Gastroesophageal sphincter (tissue), 4 donors: ENCODE data around the gene SRPRA. TPM values are rescaled to one million over a fixed set of nuclear protein-coding genes. Genes with fewer than 3 reads are reported as not detected.

Experiments used
- ATAC-seq: fragments of 150-250 bp; one replicate; pipeline ENCODE4 v1.9.1; 2016; ENCODE audit warnings: mild to moderate bottlenecking, moderate library complexity
- H3K27ac ChIP-seq, 4 donors: fragments of 200-600 bp; sonication (generic) in 3 of 4; 1 replicate in 3 of 4; 2 replicates in 1 of 4; pipeline ENCODE4 v1.5.1; 2016 to 2019
- H3K27me3 ChIP-seq: fragments of 200-600 bp; sonication (generic); one replicate; pipeline ENCODE4 v1.5.1; 2019
- H3K36me3 ChIP-seq, 2 donors: fragments of 200-600 bp; sonication (generic); one replicate each; pipeline ENCODE4 v1.5.1; 2019; ENCODE audit warnings: control low read depth in 1 of 2
- H3K4me1 ChIP-seq, 3 donors: fragments of 200-600 bp; sonication (generic); 1 replicate in 2 of 3; 2 replicates in 1 of 3; pipeline ENCODE4 v1.5.1; 2016 to 2019; ENCODE audit warnings: control low read depth in 2 of 3
- H3K4me3 ChIP-seq, 2 donors: fragments of 200-600 bp; sonication (generic); one replicate each; pipeline ENCODE4 v1.5.1; 2019; ENCODE audit warnings: mild to moderate bottlenecking in 1 of 2, moderate library complexity in 1 of 2
- H3K9me3 ChIP-seq, 3 donors: fragments of 200-600 bp; sonication (generic); one replicate each; pipeline ENCODE4 v1.5.1; 2017 to 2019; ENCODE audit warnings: control low read depth in 2 of 3
- CTCF ChIP-seq, 4 experiments: fragments of 200-600 bp in 2 of 4; fragments of 450-650 bp in 2 of 4; sonication (generic) in 1 of 4; IDR thresholded peaks; one replicate each; pipeline ENCODE4 v1.5.1; 2017 to 2019; ENCODE audit warnings: antibody characterized with exemption in 4 of 4, mild to moderate bottlenecking in 2 of 4, moderate library complexity in 2 of 4
- EP300 ChIP-seq: sonication (generic); formaldehyde crosslinking; IDR thresholded peaks from one replicate; pipeline ENCODE4 v1.6.1; 2017; ENCODE audit warnings: antibody characterized with exemption, mild to moderate bottlenecking
- POLR2A ChIP-seq, 2 donors: fragments of 450-650 bp; IDR thresholded peaks; one replicate each; pipeline ENCODE4 v1.6.1; 2017; ENCODE audit warnings: antibody characterized with exemption in 2 of 2, mild to moderate bottlenecking in 2 of 2, moderate library complexity in 1 of 2
- POLR2AphosphoS5 ChIP-seq: sonication (generic); formaldehyde crosslinking; IDR thresholded peaks from one replicate; pipeline ENCODE4 v1.6.1; 2017; ENCODE audit warnings: antibody characterized with exemption
- WGBS, 2 donors: methylation state at CpG; one replicate each; pipeline ENCODE4 v1.1.5; 2018; ENCODE audit warnings: low coverage in 1 of 2; 5-methylcytosine and 5-hydroxymethylcytosine counted together
- total RNA-seq, 4 donors: library from RNA; depleted of rRNA; stranded (reverse); fragments of >200 nt; gene quantifications; one replicate each; pipeline ENCODE4 v1.1.0, GENCODE V29; 2016

Gene SRPRA
- total RNA-seq, 4 donors from 2014 or later: 84.1 to 87.1 (median 86.7) TPM

GRCh38 chr11:126229858-126230540 lies 38.7 kb downstream of the SRPRA start:
- TF ChIP-seq EP300 (no peak), POLR2AphosphoS5 (no peak), POLR2A (IDR thresholded peaks at IDR 0.05) (no peak), CTCF (IDR thresholded peaks at IDR 0.05) (no peak)
- Histone ChIP-seq H3K27ac (no peak overlapping the region), H3K9me3 (no peaks in the 10 kb centered on the region), H3K36me3 (peaks cover 0 to 11% of the 10 kb centered on the region in 2 donors), H3K4me1 (no peaks in the 10 kb centered on the region), H3K4me3 (no peak overlapping the region), H3K27me3 (no peaks in the 10 kb centered on the region)
- ATAC-seq: no peak
- 54 to 76% methylated on average over 3 of the region's 3 CpGs for WGBS, 2 donors

- WGBS, 2 donors: 85 to 93% methylated on average over 5 of the region's 15 CpGs
- Histone ChIP-seq H3K27me3 (no peaks in the 10 kb centered on the region), H3K27ac (no peak overlapping the region), H3K9me3 (no peaks in the 10 kb centered on the region), H3K36me3 (peaks cover 0 to 6% of the 10 kb centered on the region in 2 donors), H3K4me3 (no peak overlapping the region), H3K4me1 (no peaks in the 10 kb centered on the region)
- ATAC-seq: no peak
- TF ChIP-seq CTCF (IDR thresholded peaks at IDR 0.05) (no peak), EP300 (no peak), POLR2A (IDR thresholded peaks at IDR 0.05) (no peak), POLR2AphosphoS5 (no peak)
These were observed 42.2 kb downstream of the SRPRA start for GRCh38 chr11:126226334-126227084.

- TF ChIP-seq POLR2AphosphoS5: no peak
- no peak for TF ChIP-seq EP300
- Histone ChIP-seq H3K4me3 (no peak overlapping the region), H3K27ac (no peak overlapping the region), H3K27me3 (no peaks in the 10 kb centered on the region), H3K9me3 (no peaks in the 10 kb centered on the region), H3K4me1 (no peaks in the 10 kb centered on the region), H3K36me3 (peaks cover 0 to 6% of the 10 kb centered on the region in 2 donors)
- 67 to 83% methylated on average over 2 of the region's 2 CpGs for WGBS, 2 donors
- ATAC-seq: no peak
These were observed 43.4 kb downstream of the SRPRA start for GRCh38 chr11:126225295-126225665.

GRCh38 chr11:126224647-126225294 lies 43.9 kb downstream of the SRPRA start:
- Histone ChIP-seq H3K4me1 (no peaks in the 10 kb centered on the region), H3K36me3 (peaks cover 0 to 6% of the 10 kb centered on the region in 2 donors), H3K4me3 (no peak overlapping the region), H3K9me3 (no peaks in the 10 kb centered on the region), H3K27me3 (no peaks in the 10 kb centered on the region), H3K27ac (no peak overlapping the region)
- WGBS, 2 donors: 75 to 88% methylated on average over 6 of the region's 6 CpGs
- TF ChIP-seq POLR2A (IDR thresholded peaks at IDR 0.05): no peak
- ATAC-seq: no peak

GRCh38 chr11:126219547-126219946 lies 49.1 kb downstream of the SRPRA start:
- TF ChIP-seq CTCF (IDR thresholded peaks at IDR 0.05) (no peak), EP300 (no peak), POLR2A (IDR thresholded peaks at IDR 0.05) (no peak), POLR2AphosphoS5 (no peak)
- Histone ChIP-seq H3K9me3 (no peaks in the 10 kb centered on the region), H3K36me3 (no peaks in the 10 kb centered on the region), H3K27me3 (no peaks in the 10 kb centered on the region), H3K4me1 (no peaks in the 10 kb centered on the region), H3K4me3 (no peak overlapping the region), H3K27ac (no peak overlapping the region)
- no peak for ATAC-seq
- WGBS, 2 donors: 71 to 78% methylated on average over 1 to 3 of the region's 4 CpGs
